DND-41 (cell line): ENCODE results near the gene FXYD2.

Experiments
- ATAC-seq: fragments of 200-7000 bp; cut with Tn5 transposase; 3 replicates; pipeline ENCODE4 v1.9.1; 2021; ENCODE audit warnings: low read depth; ENCODE audit not compliant: insufficient read depth
- DNase-seq: peaks from one replicate; pipeline ENCODE4 v3.0.0-alpha.2; 2020
- H2AFZ ChIP-seq: 2 replicates; pipeline ENCODE4 v1.6.0; 2012; ENCODE audit warnings: low read depth, low read length
- H3K27ac ChIP-seq: 2 replicates; pipeline ENCODE4 v1.5.1; 2012; ENCODE audit warnings: low read length, inconsistent platforms
- H3K27me3 ChIP-seq: fragments of 200-600 bp; sonication (generic); 2 replicates; pipeline ENCODE4 v1.6.0; 2012; ENCODE audit warnings: low read length, mild to moderate bottlenecking, inconsistent platforms; ENCODE audit not compliant: insufficient read depth, poor library complexity
- H3K36me3 ChIP-seq: 2 replicates; pipeline ENCODE4 v1.5.1; 2012; ENCODE audit warnings: low read length, inconsistent platforms; ENCODE audit not compliant: insufficient read depth
- H3K4me1 ChIP-seq: 2 replicates; pipeline ENCODE4 v1.5.1; 2012; ENCODE audit warnings: mild to moderate bottlenecking, low read length; ENCODE audit not compliant: insufficient read depth
- H3K4me2 ChIP-seq: 2 replicates; pipeline ENCODE4 v1.6.0; 2012; ENCODE audit warnings: mild to moderate bottlenecking, moderate library complexity, low read length, inconsistent platforms; ENCODE audit not compliant: insufficient read depth
- H3K4me3 ChIP-seq, 2 experiments: fragments of 200-600 bp in 1 of 2; shearing (Covaris generic) in 1 of 2; 2 replicates each; pipeline ENCODE4 v1.5.1; 2012 to 2016; ENCODE audit warnings: inconsistent platforms in 2 of 2, low read length in 2 of 2, mild to moderate bottlenecking in 2 of 2, low read depth in 1 of 2, moderate library complexity in 1 of 2
- H3K79me2 ChIP-seq: 2 replicates; pipeline ENCODE4 v1.6.0; 2012; ENCODE audit warnings: low read length, inconsistent platforms; ENCODE audit not compliant: insufficient read depth
- H3K9ac ChIP-seq: 2 replicates; pipeline ENCODE4 v1.6.0; 2012; ENCODE audit warnings: low read depth, mild to moderate bottlenecking, inconsistent platforms, low read length, moderate library complexity
- H3K9me3 ChIP-seq: 2 replicates; pipeline ENCODE4 v1.5.1; 2012; ENCODE audit warnings: low read length, moderate library complexity, mild to moderate bottlenecking, inconsistent platforms; ENCODE audit not compliant: insufficient read depth, severe bottlenecking
- H4K20me1 ChIP-seq: 2 replicates; pipeline ENCODE4 v1.6.0; 2012; ENCODE audit warnings: low read length; ENCODE audit not compliant: insufficient read depth
- CTCF ChIP-seq: IDR thresholded peaks from 2 replicates; pipeline ENCODE4 v1.5.1; 2012; ENCODE audit warnings: borderline replicate concordance, low read length, moderate library complexity, mild to moderate bottlenecking; ENCODE audit not compliant: poor library complexity, severe bottlenecking; ENCODE audit errors: extremely low read depth
- EZH2 ChIP-seq: IDR thresholded peaks from 3 replicates; pipeline ENCODE4 v1.6.1; 2012; ENCODE audit warnings: borderline replicate concordance, low read depth, mild to moderate bottlenecking, moderate library complexity, low read length, inconsistent platforms; ENCODE audit not compliant: severe bottlenecking

Gene FXYD2

GRCh38 chr11:117786135-117786870 lies 38.2 kb downstream of the FXYD2 start:
- Histone ChIP-seq H3K36me3 (no peaks in the 10 kb centered on the region), H3K4me2 (no peak overlapping the region), H4K20me1 (peaks cover 5% of the 10 kb centered on the region; the same call in 1 of the 2 replicates), H3K4me3 (no peak overlapping the region), H3K79me2 (no peaks in the 10 kb centered on the region), H2AFZ (no peak overlapping the region), H3K9ac (no peak overlapping the region), H3K27me3 (no peaks in the 10 kb centered on the region), H3K9me3 (no peaks in the 10 kb centered on the region), H3K27ac (no peak overlapping the region), H3K4me1 (no peaks in the 10 kb centered on the region)
- no peak for TF ChIP-seq CTCF
- TF ChIP-seq EZH2 = no peak
- ATAC-seq (no peak), DNase-seq (no peak)

GRCh38 chr11:117782101-117782500 lies 42.4 kb downstream of the FXYD2 start:
- Histone ChIP-seq H3K9ac (no peak overlapping the region), H3K36me3 (peaks cover 27% of the 10 kb centered on the region), H2AFZ (no peak overlapping the region), H3K9me3 (no peaks in the 10 kb centered on the region), H3K79me2 (no peaks in the 10 kb centered on the region), H3K27ac (no peak overlapping the region), H3K4me3 (no peak overlapping the region), H4K20me1 (peaks cover 5% of the 10 kb centered on the region; the same call in 1 of the 2 replicates), H3K4me2 (no peak overlapping the region), H3K4me1 (no peaks in the 10 kb centered on the region), H3K27me3 (no peaks in the 10 kb centered on the region)
- DNase-seq = no peak
- no peak for ATAC-seq
- TF ChIP-seq EZH2 (no peak), CTCF (no peak)

GRCh38 chr11:117781627-117782026 lies 42.9 kb downstream of the FXYD2 start:
- no peak overlapping the region for H3K9ac ChIP-seq
- H3K27ac ChIP-seq = no peak overlapping the region
- no peak for DNase-seq
- no peak for ATAC-seq
- no peak overlapping the region for H2AFZ ChIP-seq
- no peak overlapping the region for H3K4me3 ChIP-seq
- TF ChIP-seq EZH2 (no peak), CTCF (no peak)
- H3K4me2 ChIP-seq = no peak overlapping the region
- H3K4me1 ChIP-seq = no peaks in the 10 kb centered on the region
- H3K9me3 ChIP-seq = no peaks in the 10 kb centered on the region
- peaks cover 31% of the 10 kb centered on the region for H3K36me3 ChIP-seq
- peaks cover 8% of the 10 kb centered on the region; the same call in 1 of the 2 replicates for H4K20me1 ChIP-seq
- H3K27me3 ChIP-seq = no peaks in the 10 kb centered on the region
- no peaks in the 10 kb centered on the region for H3K79me2 ChIP-seq

- H4K20me1 ChIP-seq = peaks cover 8% of the 10 kb centered on the region; the same call in 1 of the 2 replicates
- no peak for TF ChIP-seq EZH2
- DNase-seq (no peak), ATAC-seq (no peak)
- no peak overlapping the region for H3K27ac ChIP-seq
- H3K79me2 ChIP-seq = no peaks in the 10 kb centered on the region
- no peak overlapping the region for H3K4me2 ChIP-seq
- no peak overlapping the region for H3K9ac ChIP-seq
- peaks cover 40% of the 10 kb centered on the region for H3K36me3 ChIP-seq
- no peak overlapping the region for H2AFZ ChIP-seq
- no peaks in the 10 kb centered on the region for H3K4me1 ChIP-seq
- no peaks in the 10 kb centered on the region for H3K9me3 ChIP-seq
- no peaks in the 10 kb centered on the region for H3K27me3 ChIP-seq
- H3K4me3 ChIP-seq = no peak overlapping the region
These were observed 44.1 kb downstream of the FXYD2 start for GRCh38 chr11:117780456-117780855.
